Panc1 (cell line): ENCODE measurements around the gene CDK14.

Source experiments
- CTCF ChIP-seq: fragments of 450-650 bp; IDR thresholded peaks from 2 replicates; pipeline ENCODE4 v1.5.1; 2017; ENCODE audit warnings: mild to moderate bottlenecking
- POLR2AphosphoS5 ChIP-seq: IDR thresholded peaks from 2 replicates; pipeline ENCODE4 v1.6.1; 2012; ENCODE audit warnings: mild to moderate bottlenecking, low read depth, low read length, moderate library complexity
- SIN3A ChIP-seq: IDR thresholded peaks from 2 replicates; pipeline ENCODE4 v1.6.1; 2012; ENCODE audit warnings: low read depth, mild to moderate bottlenecking, low read length, moderate library complexity, borderline replicate concordance; ENCODE audit not compliant: insufficient read depth

GRCh38 chr7:90817151-90817550 lies 221.0 kb downstream of the CDK14 start:
- TF ChIP-seq CTCF (no peak), SIN3A (no peak), POLR2AphosphoS5 (no peak)
